HG03460 (cell line): Measurements from ENCODE around the gene CACNA1B.

Experiments
- ATAC-seq: cut with Tn5 transposase; IDR thresholded peaks from one replicate; pipeline ENCODE4 v1.9.1; 2021; ENCODE audit not compliant: unreplicated experiment

Gene CACNA1B

DNA sequence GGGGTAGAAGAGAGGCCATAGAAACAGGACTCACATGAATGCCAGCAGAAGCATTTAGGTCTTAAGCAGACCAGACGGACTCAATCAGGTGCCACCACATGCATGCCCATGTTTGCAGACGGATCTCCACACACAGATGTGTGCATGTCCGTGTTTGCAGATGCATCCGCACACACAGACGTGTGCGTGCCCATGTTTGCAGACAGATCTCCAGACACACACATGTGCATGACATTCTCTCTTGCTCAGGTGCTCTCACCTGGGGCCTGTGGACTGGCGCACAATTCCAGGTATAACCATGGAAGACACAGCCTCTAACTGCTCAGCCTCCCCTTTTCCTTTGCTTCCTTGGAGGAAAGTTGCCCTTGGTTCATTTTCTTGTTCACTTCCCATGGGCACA is 148.3 kb downstream of the CACNA1B start:
- ATAC-seq: no peak

- ATAC-seq: no peak
Measured at GRCh38 chr9:138028596-138028995, 151.0 kb downstream of the CACNA1B start.

GRCh38 chr9:138031186-138031585 is 153.6 kb downstream of the CACNA1B start:
- ATAC-seq: no peak

GRCh38 chr9:138033950-138034349 is 156.4 kb downstream of the CACNA1B start:
- no peak for ATAC-seq

DNA sequence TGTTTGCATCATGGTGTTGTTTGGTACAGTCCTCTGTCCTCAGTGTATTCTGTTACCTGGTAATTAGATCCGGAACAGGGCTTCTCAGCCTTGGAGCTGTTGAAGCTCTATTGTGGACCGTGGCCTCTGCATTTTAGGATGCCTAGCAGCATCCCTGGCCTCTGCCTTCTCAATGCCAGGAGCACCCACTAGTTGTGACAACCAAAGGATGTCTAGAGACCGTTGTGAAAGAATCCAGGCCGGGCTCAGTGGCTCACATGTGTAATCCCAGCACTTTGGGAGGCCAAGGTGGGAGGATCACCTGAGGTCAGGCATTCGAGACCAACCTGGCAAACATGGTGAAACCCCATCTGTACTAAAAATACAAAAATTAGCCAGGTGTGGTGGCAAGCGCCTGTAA is 159.6 kb downstream of the CACNA1B start:
- no peak for ATAC-seq

DNA sequence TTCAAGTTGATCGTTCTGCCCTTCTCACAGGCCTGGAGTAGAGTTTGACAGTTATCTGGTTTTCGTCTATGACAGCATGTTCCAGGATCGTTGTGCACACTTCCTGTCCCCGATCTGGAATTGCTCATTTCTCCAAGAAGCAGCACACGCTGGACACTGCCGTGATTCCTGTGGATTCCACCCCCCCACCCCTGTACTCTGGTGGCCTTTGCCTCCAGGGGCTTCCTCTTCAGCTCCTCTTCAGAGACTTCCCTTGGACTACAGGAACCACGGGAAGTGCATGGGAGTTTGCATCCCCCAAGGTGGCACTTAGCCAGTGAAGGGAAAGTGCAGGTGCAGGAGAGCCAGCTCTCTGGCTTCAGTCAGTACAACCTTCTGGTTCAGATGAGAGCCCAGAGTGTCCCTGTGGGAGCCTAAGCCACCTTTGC is 160.7 kb downstream of the CACNA1B start:
- ATAC-seq: no peak

DNA sequence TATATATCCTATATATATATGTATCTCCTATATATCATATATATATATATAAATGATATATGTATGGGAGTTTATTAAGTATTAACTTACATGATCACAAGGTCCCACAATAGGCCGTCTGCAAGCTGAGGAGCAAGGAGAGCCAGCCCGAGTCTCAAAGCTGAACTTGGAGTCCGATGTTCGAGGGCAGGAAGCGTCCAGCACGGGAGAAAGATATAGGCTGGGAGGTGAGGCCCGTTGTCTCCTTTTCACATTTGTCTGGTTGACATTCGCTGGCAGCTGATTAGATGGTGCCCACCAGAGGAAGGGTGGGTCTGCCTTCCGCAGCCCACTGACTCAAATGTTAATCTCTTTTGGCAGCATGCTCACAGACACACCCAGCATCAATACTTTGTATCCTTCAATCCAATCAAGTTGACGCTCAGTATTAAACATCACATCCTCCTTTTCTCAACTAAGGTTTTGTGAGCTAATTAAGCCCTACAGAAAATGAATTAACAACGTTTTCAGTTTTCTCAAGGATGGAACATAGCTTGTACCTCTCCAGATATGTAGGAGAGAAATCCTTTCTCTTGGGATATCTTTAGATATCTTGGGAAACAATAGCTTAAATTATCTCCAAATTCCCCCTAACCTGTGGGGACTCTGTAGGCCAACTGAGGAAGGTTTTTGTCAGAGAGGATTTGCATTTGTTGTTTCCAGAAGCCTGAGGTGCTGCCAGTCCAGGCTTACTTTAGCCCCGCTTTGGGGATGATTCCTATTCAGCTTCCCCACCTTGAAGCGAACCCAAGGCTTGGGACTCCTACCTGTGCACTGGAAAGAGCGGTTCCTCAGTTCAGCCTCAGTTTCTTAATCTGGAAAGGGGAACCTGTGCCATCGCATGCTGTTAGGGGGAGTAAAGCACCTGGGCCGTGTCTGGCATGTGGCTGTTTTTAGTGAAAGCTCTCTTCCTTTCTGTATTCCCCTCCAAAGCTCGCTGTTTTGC is 163.2 kb downstream of the CACNA1B start:
- no peak for ATAC-seq

- no peak for ATAC-seq
Measured at GRCh38 chr9:138042146-138042545, 164.6 kb downstream of the CACNA1B start.

- no peak for ATAC-seq
Measured at GRCh38 chr9:138042640-138043039, 165.1 kb downstream of the CACNA1B start.

DNA sequence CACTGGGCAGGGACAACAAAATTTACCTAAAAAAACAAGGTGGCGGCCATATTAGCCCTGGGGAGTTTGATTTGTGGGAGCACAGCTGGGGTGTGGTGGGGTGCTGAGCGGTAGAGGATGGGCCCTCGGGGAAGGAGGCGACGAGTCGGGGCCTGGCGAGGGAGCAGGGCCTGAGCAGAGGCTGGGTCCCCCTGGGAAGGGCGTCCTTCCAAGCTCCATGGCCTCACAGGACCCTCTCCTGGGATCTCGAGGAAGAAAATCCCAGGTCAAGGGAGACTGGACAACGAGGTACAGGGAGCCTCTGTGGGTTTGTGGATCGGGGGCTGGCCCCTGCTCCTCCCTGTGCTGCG is 165.5 kb downstream of the CACNA1B start:
- ATAC-seq: no peak

DNA sequence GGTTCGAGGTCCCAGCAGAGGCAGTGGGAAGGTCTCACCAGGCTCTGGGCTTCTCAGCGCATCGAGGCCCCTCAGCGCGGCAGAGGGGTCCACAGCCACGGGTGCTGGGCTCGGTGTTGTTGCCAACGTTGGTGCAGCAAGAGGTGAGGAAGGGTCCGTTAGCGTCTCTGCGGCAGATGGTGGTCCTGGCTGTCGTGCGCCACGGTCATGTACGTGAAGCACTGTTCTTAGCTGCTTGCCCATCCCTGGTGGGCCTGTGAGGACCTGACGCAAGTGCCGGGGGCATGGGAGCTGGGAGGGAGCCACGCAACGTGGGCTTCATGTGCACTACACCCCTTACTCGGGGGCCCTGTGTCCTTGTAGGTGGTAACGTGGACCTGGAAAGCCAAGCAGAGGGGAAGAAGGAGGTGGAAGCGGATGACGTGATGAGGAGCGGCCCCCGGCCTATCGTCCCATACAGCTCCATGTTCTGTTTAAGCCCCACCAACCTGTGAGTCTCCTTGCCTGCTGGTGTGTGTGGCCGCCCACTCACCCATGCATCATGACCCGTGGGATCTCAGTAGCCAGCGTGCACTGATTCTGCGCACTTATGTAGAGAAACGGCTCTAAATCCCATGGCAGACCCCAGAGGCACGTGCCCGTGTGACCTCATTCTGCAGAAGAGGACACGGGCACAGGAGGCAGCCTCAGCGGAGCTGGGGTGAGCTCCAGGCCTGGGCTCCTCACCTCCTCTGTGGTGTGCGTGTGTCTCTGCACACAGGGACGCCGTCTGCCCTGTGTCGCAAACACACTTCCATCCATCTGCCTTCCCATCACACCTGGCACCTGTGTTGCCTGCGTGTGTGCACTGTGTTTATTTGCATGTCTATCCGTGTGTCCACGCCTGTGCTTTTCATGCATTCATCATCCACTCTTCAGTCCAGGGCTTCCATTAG is 166.1 kb downstream of the CACNA1B start:
- no peak for ATAC-seq

DNA sequence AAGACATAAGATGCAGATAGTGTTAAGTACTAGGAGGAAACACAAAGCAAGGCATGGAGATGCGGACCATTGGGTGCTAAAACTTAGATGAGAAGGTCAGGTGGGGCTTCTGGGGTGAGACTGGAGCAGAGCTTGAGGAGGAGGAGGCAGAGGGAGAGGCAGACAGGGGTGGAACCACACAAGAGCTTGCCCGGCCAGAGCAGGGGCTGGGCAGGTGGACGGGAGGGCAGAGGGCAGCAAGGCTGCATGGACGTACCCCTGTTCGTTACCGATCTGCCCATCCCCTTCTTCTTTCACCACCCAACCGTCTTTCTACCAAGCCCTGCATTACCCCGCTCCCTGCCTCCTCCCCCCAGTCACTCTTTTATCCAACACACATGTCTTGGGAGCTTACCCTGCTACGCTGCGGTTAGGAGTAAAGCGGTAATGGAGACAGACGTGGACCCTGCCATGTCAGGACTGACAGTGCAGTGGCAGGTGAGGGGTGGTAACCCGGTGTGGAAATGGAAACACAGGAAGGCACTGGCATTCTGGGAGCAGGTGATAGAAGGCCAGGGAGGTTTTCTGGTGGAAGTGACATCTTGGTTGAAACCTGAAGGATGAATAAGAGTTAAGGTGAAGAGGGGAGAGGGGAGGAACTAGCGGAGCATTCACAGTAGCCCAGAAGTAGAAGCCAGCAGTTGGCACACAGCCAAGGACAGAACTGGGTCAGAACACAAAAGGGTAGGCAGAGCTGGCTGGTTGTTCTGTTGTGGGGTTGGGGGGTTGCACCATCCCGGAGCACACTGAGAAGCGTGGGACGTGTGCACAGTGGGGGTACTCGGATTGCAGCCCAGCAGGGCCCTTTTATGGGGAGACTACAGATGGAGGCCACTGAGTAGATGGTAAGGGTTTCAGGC is 167.2 kb downstream of the CACNA1B start:
- no peak for ATAC-seq

DNA sequence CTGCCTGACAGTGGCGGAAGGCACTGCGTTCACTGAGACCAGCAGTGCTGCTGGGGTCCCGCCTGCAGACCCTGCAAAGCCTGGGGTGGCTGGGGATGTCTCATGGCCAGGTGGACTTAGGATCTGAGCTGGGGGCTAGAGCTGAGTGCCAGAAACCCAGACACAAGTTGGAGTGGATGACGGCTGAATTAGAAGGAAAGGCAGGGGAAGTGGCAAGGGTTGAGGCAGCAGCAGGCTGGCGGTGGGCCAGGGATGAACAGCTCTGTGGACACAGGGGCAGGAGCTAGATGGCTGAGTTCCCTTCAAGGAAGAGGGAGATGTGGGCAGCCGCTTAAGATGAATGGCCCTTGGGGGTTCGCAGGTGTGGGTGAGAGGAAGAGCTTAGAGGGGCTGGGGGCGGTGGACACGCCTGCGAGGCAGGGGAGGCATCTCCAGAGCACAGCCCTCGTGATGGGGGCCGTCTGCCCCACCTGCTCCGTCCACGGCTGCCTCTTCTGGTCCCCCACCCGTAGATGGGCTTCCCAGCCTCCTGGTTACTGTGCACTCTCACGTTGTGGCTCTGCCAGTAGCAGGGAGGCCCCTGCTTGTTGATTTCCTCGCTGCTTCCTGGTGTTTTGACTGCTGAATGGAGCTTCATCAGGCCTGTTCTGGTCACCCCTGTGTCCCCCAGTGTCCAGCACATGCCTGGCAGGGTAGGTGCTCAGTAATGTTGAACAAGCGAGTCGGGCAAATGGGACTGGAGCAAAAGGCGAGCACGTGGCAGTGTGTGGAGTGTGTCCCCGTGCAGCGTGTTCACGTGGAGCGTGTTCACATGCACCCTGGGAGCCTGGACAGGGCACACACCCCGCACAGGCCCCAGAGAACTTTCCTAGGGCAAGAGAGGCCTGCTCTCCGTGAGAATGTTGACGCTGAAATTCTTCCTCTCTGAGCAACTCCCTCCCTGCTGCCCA is 168.2 kb downstream of the CACNA1B start:
- ATAC-seq: no peak

DNA sequence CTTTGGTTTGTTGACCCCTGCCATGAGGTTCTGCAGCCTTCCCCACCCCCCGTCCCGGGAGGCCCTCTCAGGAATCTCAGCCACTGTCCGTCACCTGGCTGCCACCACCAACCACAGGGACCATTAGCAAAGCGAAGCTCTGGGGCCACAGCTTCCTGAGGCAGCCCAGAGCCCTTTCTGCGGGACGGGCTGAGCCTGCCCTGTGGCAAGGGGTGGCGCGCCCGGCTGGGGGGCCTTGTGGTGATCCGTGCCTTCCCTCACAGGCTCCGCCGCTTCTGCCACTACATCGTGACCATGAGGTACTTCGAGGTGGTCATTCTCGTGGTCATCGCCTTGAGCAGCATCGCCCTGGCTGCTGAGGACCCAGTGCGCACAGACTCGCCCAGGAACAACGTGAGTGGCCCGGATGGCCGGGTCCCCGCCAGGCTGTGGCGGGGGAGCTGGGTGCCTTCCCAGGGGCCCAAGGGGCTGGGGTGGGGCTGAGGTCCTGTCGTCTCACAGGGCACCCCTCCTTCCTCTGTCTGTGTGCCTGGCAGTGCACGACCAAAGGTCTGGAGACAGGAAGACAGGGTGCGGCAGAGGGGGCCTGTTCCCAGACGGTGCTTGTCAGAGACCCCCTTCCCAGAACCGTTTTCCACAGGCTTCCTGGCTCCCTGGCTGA is 169.2 kb downstream of the CACNA1B start:
- ATAC-seq: no peak

- no peak for ATAC-seq
Measured at GRCh38 chr9:138047469-138048040, 170.0 kb downstream of the CACNA1B start.

- ATAC-seq: no peak
Measured at GRCh38 chr9:138048184-138048583, 170.6 kb downstream of the CACNA1B start.

GRCh38 chr9:138049085-138049778 is 171.7 kb downstream of the CACNA1B start:
- no peak for ATAC-seq
